ENCODE results near the gene MFSD2B.

MFSD2B gene

GRCh38 chr2:24052951-24053350 is 43.1 kb downstream of the MFSD2B start:
- DNase-seq: no peak

- no peak for DNase-seq
Measured at GRCh38 chr2:24054366-24055010, 44.6 kb downstream of the MFSD2B start.

GRCh38 chr2:24055750-24056149 is 45.9 kb downstream of the MFSD2B start:
- DNase-seq: no peak

- DNase-seq: no peak
Measured at GRCh38 chr2:24058564-24059271, 48.8 kb downstream of the MFSD2B start.

GRCh38 chr2:24065341-24065740 is 55.5 kb downstream of the MFSD2B start:
- no peak for DNase-seq

GRCh38 chr2:24072259-24072658 is 62.4 kb downstream of the MFSD2B start:
- no peak for DNase-seq

GRCh38 chr2:24073816-24074215 is 63.9 kb downstream of the MFSD2B start:
- no peak for DNase-seq

GRCh38 chr2:24075259-24075658 is 65.4 kb downstream of the MFSD2B start:
- no peak for DNase-seq
